Omental fat pad (tissue), 4 donors: ENCODE results near the gene MAP1LC3B2. TPM values are rescaled to one million over a fixed set of nuclear protein-coding genes. Genes with fewer than 3 reads are reported as not detected.

Experiments used
- ATAC-seq: fragments of 150-250 bp; one replicate; pipeline ENCODE4 v1.9.1; 2016; ENCODE audit warnings: mild to moderate bottlenecking, moderate library complexity; ENCODE audit not compliant: low FRiP score
- DNase-seq: peaks from one replicate; pipeline ENCODE4 v3.0.0-alpha.2; 2019; ENCODE audit warnings: low spot score
- total RNA-seq, 4 donors: library from RNA; depleted of rRNA; stranded (reverse); fragments of >200 nt; gene quantifications; one replicate each; pipeline ENCODE4 v1.1.0, GENCODE V29; 2016
- TF ChIP-seq, protein P1 (sequence below), 3 donors: fragments of 450-650 bp; IDR thresholded peaks; one replicate each; pipeline ENCODE4 v1.5.1; 2016 to 2017; ENCODE audit warnings: antibody characterized with exemption in 3 of 3, mild to moderate bottlenecking in 3 of 3, moderate library complexity in 2 of 3

The MAP1LC3B2 gene
- total RNA-seq, 4 donors from 2014 or later = 1.7 to 7.1 TPM; not detected in 2

DNA sequence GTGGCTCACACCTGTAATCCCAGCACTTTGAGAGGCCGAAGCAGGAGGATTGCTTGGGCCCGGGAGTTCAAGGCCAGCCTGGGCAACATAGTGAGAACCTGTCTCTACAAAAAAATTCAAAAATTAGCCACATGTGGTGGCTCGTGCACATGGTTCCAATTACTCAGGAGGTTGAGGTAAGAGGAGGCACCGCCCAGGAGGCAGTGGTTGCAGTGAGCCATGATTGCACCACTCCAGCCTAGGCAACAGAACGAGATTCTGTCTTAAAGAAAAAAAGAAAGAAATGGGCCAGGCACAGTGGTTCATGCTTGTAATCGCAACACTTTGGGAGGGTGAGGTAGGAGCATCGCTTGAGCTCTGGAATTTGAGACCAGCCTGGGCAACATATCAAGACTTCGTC, 33.5 kb downstream of the MAP1LC3B2 start:
- no peak for DNase-seq
- TF ChIP-seq, protein P1, sequence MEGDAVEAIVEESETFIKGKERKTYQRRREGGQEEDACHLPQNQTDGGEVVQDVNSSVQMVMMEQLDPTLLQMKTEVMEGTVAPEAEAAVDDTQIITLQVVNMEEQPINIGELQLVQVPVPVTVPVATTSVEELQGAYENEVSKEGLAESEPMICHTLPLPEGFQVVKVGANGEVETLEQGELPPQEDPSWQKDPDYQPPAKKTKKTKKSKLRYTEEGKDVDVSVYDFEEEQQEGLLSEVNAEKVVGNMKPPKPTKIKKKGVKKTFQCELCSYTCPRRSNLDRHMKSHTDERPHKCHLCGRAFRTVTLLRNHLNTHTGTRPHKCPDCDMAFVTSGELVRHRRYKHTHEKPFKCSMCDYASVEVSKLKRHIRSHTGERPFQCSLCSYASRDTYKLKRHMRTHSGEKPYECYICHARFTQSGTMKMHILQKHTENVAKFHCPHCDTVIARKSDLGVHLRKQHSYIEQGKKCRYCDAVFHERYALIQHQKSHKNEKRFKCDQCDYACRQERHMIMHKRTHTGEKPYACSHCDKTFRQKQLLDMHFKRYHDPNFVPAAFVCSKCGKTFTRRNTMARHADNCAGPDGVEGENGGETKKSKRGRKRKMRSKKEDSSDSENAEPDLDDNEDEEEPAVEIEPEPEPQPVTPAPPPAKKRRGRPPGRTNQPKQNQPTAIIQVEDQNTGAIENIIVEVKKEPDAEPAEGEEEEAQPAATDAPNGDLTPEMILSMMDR (IDR thresholded peaks at IDR 0.05) = no peak
- no peak for ATAC-seq

DNA sequence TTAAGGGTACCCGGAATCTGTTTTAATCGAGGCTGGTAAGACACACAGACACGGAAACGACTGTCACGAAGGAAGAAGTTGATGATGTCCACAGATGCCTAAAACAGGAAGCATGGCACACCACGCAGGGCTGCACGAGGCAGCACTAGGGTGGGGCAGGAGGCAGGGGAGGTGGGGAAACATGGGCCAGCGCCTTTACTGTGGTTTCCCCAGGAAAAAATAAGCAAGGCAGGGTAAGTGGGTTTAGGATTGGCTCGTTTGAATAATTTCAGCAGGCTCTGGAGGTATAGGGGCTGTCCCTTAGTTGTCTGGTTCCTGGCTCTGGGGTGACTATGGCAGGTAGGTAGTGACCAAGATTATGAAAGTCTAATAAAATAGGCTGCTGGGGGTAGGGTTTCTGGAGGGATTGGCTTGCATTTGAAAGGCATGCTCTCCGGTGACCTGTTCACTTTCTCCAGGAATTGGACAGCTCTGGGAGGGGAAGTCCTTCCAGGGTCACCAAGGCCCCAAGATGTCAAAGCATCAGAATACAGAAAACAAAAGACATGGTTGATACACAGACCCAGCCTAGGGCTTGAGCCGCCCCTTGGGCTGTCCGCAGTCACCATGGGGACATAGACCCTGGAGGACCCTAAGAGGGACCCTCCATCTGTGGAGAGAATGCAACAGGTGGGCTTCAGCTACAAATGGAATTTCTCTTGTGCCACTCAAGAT, 35.3 kb downstream of the MAP1LC3B2 start:
- ATAC-seq (no peak), DNase-seq (no peak)
- TF ChIP-seq, protein P1 (IDR thresholded peaks at IDR 0.05) = no peak

DNA sequence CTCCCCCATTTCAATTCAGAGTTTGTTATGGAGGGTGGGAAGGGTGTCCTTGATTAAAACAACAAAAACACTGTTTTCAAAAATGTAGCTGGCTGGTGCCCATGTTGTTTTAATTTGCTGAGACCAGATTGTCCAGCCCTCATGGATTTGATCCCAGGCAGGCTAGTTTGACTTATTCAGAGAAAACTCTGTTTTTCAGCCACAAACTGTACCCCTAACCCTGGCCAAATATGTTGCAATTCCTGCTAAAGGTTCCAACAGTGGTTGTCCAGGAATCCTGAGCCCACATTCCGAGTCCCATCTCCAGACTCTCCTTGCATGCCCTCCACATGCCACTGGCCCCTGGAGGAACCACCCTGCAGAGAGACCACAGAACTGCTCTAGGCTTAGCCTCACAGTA, 36.0 kb downstream of the MAP1LC3B2 start:
- TF ChIP-seq, protein P1 (IDR thresholded peaks at IDR 0.05) = no peak
- DNase-seq = no peak
- no peak for ATAC-seq

DNA sequence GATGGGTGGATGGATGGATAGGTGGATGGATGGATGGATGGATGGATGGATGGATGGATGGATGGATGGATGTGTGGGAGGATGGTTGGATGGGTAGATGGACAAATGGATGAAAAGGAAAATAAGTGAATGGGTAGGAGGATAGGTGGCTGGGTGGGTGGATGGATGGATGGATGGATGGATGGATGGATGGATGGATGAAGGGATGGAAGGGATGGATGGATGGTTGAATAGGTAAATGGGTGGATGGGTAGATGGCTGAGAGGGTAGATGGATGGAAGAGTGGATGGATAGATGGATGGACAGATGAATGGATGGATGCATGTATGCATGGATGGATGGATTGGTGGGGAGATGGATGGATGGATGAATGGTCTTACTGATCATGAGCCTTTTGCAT, 36.5 kb downstream of the MAP1LC3B2 start:
- ATAC-seq (no peak), DNase-seq (no peak)
- TF ChIP-seq, protein P1 (IDR thresholded peaks at IDR 0.05) = no peak

DNA sequence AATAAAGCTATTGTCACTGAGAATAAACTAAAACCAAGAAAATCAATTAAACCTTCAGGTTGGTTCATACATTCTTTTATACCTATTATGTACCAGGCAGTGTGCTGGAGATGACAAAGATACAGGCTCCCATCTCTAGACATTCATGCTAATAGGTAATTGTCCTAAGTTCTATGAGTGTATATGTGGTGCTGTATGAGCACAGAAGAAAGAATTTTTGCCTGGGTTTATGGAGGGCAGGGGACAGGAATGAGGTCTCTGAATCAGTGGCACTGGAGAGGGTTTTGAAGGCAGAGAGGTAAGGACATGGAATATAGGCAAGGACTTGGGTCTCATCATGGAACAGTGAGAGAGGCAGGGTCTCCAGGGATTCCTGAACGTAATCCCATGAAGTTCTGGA, 38.7 kb downstream of the MAP1LC3B2 start:
- DNase-seq (no peak), ATAC-seq (no peak)
- TF ChIP-seq, protein P1 (IDR thresholded peaks at IDR 0.05) = no peak

DNA sequence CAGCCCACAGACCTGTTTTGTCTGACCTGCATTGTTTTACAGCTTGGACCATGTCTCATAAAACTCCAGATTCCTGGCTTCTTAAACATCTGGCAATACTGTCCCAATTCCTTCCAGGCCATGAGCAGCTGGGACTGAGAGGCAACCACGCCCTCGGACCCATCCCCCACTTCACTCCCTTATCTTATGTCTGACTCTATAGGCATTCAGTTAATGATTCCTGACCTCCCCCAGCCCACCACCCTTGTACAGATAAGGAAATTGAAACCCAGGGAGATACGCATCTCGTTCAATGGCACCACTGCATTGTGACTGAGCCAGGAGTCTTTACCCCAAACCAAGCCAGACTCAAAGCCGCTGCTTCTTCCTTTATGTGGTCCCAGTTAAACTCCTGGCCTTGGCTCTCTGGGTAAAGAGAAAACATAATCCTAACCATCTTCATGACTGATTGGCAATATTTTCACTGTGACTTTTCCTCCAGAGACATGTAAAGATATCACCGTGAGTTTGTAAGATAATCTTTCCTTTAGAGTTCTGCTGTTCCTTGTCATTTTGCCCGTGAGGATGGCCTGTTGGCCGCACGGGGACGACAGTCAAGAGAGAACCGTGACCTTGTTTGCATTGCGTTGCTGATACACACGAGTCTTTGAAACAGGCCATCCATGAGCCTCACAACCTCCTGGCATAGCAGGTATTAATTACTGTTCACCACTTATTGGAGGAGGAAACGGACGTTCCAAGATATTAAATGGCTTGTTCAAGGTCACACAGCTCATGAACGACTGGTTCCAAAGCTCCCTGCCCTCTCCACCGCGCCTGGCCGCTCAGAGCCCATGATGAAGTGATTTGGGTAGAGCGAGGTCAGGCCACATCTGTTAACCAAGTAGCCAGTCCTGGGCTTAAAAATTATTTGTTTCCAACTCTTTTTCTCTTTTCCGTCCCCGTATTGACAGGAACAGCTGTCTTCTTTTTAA, 39.4 kb downstream of the MAP1LC3B2 start:
- no peak for DNase-seq
- no peak for ATAC-seq
- TF ChIP-seq, protein P1 (IDR thresholded peaks at IDR 0.05) = no peak
